Measurements from ENCODE around the gene CCDC148. TPM values are rescaled to one million over a fixed set of nuclear protein-coding genes. Genes with fewer than 3 reads are reported as not detected.

Gene CCDC148
- total and polyA plus RNA-seq, 10 of the 15 experiments (the other 5 are each of a cell fraction or from before 2014, with no cell fraction given) = 0.07 to 0.30 (median 0.18) TPM; not detected in 7

DNA sequence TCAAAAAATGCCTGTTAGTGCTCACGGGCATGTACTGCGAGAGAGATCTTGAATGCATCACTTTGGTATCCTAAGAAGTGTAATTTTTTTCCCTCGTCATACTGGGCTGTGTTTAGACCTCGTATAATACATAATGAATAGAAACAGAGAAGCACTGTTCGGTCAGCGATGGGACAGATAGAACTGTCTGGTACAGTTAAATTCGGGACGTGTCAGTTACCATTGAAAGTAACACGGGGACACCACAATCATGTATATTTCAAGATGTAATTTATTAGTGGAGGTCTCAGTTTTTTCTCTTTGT, 2.0 kb upstream of the CCDC148 start:
- ChIA-PET SMC1A (ENCODE audit: uncharacterized antibody, unreplicated experiment) (interaction anchor here (1.3 kb wide), 1 partner anchor 13 kb away, joined by 3 read pairs; no protein-coding TSS in a partner anchor), RAD21 (ENCODE audit: unreplicated experiment) (no interaction called here), CTCF (interaction anchor here (0.7 to 1.6 kb wide), 3 partner anchors 281 to 296 kb away, joined by 3 to 6 read pairs (median 4); no protein-coding TSS in a partner anchor), POLR2A (no interaction called here)
- intact Hi-C loops (cut with micrococcal nuclease; ENCODE audit: unreplicated experiment) (loop anchor here (5.0 kb wide), 1 partner anchor 426 kb away; no protein-coding TSS in a partner anchor), in situ Hi-C loops (cut with MboI) (no loop called here)
- DNase-seq (ENCODE audit: low read depth, low spot score) (no peak), FAIRE-seq (no peak), ATAC-seq (no peak)
- H3K9ac ChIP-seq (ENCODE audit: control insufficient read depth, insufficient read depth, low read length) = peak overlapping the region; percentile 72
- H3K4me3 ChIP-seq = peak overlapping the region; percentile 78
- no peak overlapping the region for H3K27ac ChIP-seq (ENCODE audit: control insufficient read depth, insufficient read depth)
- peaks cover 5% of the 10 kb centered on the region; the same call in 1 of the 2 replicates for H3K4me1 ChIP-seq (ENCODE audit: control insufficient read depth, insufficient read depth, low read length)
- peak overlapping the region; percentile 93; the same call in 1 of the 2 replicates for H2AFZ ChIP-seq (ENCODE audit: control insufficient read depth, low read depth, low read length)
- H4K20me1 ChIP-seq (ENCODE audit: control insufficient read depth, insufficient read depth) = no peaks in the 10 kb centered on the region
- BruUV-seq (replicated peaks) = no TSS peak
- H3K27me3 ChIP-seq (replicated peaks in 1 of 2; ENCODE audit: control insufficient read depth in 2 of 2, insufficient read depth in 2 of 2, low read length in 1 of 2) = no peaks in the 10 kb centered on the region
- H3K4me2 ChIP-seq (ENCODE audit: control insufficient read depth, insufficient read depth) = peak overlapping the region; percentile 98
- H3K36me3 ChIP-seq (ENCODE audit: control insufficient read depth in 2 of 2, insufficient read depth in 2 of 2, low read length in 1 of 2) = no peaks in the 10 kb centered on the region
- no peaks in the 10 kb centered on the region for H3K9me3 ChIP-seq (replicated peaks; ENCODE audit: control insufficient read depth, insufficient read depth, low read length)
- 79% methylated on average over 9 of the region's 9 CpGs for WGBS (ENCODE audit: insufficient coverage, insufficient replicate concordance, low lambda C conversion rate, missing lambda C conversion rate)
- TF ChIP-seq, protein P1, sequence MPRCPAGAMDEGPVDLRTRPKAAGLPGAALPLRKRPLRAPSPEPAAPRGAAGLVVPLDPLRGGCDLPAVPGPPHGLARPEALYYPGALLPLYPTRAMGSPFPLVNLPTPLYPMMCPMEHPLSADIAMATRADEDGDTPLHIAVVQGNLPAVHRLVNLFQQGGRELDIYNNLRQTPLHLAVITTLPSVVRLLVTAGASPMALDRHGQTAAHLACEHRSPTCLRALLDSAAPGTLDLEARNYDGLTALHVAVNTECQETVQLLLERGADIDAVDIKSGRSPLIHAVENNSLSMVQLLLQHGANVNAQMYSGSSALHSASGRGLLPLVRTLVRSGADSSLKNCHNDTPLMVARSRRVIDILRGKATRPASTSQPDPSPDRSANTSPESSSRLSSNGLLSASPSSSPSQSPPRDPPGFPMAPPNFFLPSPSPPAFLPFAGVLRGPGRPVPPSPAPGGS (IDR thresholded peaks at IDR 0.05; ENCODE audit: borderline replicate concordance, insufficient read depth, low read depth, low read length, poor library complexity, severe bottlenecking) = no peak
- no peak for TF ChIP-seq GATAD2B (conservative IDR thresholded peaks at IDR 0.05; ENCODE audit: low read depth)
- TF ChIP-seq ESRRA (IDR thresholded peaks at IDR 0.05; ENCODE audit: low read length) = no peak
- no peak for TF ChIP-seq PAX5 (IDR thresholded peaks at IDR 0.05; ENCODE audit: borderline replicate concordance, low read depth, low read length)
- no peak for TF ChIP-seq KLF5 (IDR thresholded peaks at IDR 0.05; ENCODE audit: partially characterized antibody)
- TF ChIP-seq NR2C1 (IDR thresholded peaks at IDR 0.05) = no peak
- no peak for TF ChIP-seq HCFC1 (IDR thresholded peaks at IDR 0.05; ENCODE audit: low read length)
- H3K79me2 ChIP-seq (ENCODE audit: control insufficient read depth, insufficient read depth, low read length) = peaks cover 22% of the 10 kb centered on the region
